WERI-Rb-1 (cell line): Measurements from ENCODE around the gene SLC13A1.

ENCODE experiments used
- DNase-seq: peaks from one replicate; pipeline ENCODE4 v3.0.0-alpha.2; 2020
- H3K27ac ChIP-seq: fragments of 250-450 bp; sonication (Bioruptor Pico); 2 replicates; pipeline ENCODE4 v1.5.1; 2020; ENCODE audit warnings: mild to moderate bottlenecking, moderate library complexity
- H3K27me3 ChIP-seq: fragments of 250-450 bp; sonication (Bioruptor Pico); 2 replicates; pipeline ENCODE4 v1.5.1; 2021; ENCODE audit warnings: mild to moderate bottlenecking, low read depth, moderate library complexity; ENCODE audit not compliant: insufficient read depth, severe bottlenecking
- H3K36me3 ChIP-seq: fragments of 250-450 bp; sonication (Bioruptor Pico); 2 replicates; pipeline ENCODE4 v1.5.1; 2020; ENCODE audit warnings: mild to moderate bottlenecking, moderate library complexity
- H3K4me3 ChIP-seq: 2 replicates; pipeline ENCODE4 v1.5.1; 2011; ENCODE audit warnings: low read depth, mild to moderate bottlenecking, control low read depth, low read length
- H3K9me3 ChIP-seq: fragments of 250-450 bp; sonication (Bioruptor Pico); 2 replicates; pipeline ENCODE4 v1.5.1; 2021; ENCODE audit warnings: mild to moderate bottlenecking, moderate library complexity; ENCODE audit not compliant: severe bottlenecking
- CTCF ChIP-seq: IDR thresholded peaks from 2 replicates; pipeline ENCODE4 v1.5.1; 2011; ENCODE audit warnings: low read depth, mild to moderate bottlenecking, control low read depth, inconsistent platforms, low read length

SLC13A1 gene

GRCh38 chr7:123216825-123217224 lies 17.1 kb upstream of the SLC13A1 start:
- H3K36me3 ChIP-seq: no peaks in the 10 kb centered on the region

DNA sequence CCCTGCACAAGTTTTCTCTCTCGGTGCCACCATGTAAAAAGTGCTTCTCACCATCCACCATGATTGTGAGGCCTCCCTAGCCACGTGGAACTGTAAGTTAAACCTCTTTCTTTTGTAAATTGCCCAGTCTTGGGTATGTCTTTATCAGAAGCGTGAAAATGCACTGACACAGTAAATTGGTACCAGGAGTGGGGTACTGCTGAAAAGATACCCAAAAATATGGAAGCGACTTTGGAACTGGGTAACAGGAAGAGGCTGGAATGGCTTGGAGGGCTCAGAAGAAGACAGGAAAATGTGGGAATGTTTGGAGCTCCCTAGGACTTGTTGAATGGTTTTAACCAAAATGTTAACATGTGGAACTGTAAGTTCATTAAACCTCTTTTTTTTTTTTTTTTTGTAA lies 15.6 kb upstream of the SLC13A1 start:
- Histone ChIP-seq H3K9me3 (no peaks in the 10 kb centered on the region), H3K27me3 (no peaks in the 10 kb centered on the region), H3K36me3 (no peaks in the 10 kb centered on the region), H3K27ac (no peak overlapping the region), H3K4me3 (no peak overlapping the region)
- TF ChIP-seq CTCF: no peak
- DNase-seq: no peak

More at GRCh38 chr7:123216825-123217224, 17.1 kb upstream of the SLC13A1 start:
- no peaks in the 10 kb centered on the region for H3K27me3 ChIP-seq
- TF ChIP-seq CTCF: no peak
- H3K27ac ChIP-seq: no peak overlapping the region
- DNase-seq: no peak
- no peaks in the 10 kb centered on the region for H3K9me3 ChIP-seq
- H3K4me3 ChIP-seq: no peak overlapping the region

GRCh38 chr7:123211545-123211944 lies 11.8 kb upstream of the SLC13A1 start:
- Histone ChIP-seq H3K27ac (no peak overlapping the region), H3K27me3 (no peaks in the 10 kb centered on the region), H3K9me3 (no peaks in the 10 kb centered on the region), H3K4me3 (no peak overlapping the region), H3K36me3 (no peaks in the 10 kb centered on the region)
- no peak for TF ChIP-seq CTCF
- DNase-seq: no peak

- Histone ChIP-seq H3K36me3 (no peaks in the 10 kb centered on the region), H3K27me3 (no peaks in the 10 kb centered on the region), H3K27ac (no peak overlapping the region), H3K9me3 (no peaks in the 10 kb centered on the region), H3K4me3 (no peak overlapping the region)
- TF ChIP-seq CTCF: no peak
- DNase-seq: no peak
Observed at GRCh38 chr7:123210986-123211385, 11.2 kb upstream of the SLC13A1 start.

DNA sequence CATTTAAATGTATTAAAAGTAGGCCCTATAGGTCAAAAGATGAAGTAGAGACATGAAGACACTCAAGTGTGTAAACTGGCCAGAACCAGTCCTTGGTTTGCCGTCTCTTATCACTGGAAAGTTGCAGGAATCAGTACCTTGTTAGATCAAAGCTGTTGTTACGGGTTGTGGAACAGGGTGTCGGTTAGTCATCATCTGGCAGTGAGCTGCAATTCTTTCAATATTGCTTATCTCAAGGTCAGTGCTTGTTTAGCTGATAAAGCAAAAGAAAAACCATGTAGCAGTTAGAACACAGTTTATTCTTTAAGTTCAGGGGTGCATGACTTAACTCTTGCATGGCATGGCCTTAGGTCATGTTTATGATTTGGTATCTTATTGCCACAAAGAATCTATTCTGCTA lies 10.0 kb upstream of the SLC13A1 start:
- TF ChIP-seq CTCF: no peak
- no peak for DNase-seq
- Histone ChIP-seq H3K27ac (no peak overlapping the region), H3K9me3 (no peaks in the 10 kb centered on the region), H3K4me3 (no peak overlapping the region), H3K36me3 (no peaks in the 10 kb centered on the region), H3K27me3 (no peaks in the 10 kb centered on the region)

- Histone ChIP-seq H3K27ac (no peak overlapping the region), H3K27me3 (no peaks in the 10 kb centered on the region), H3K36me3 (no peaks in the 10 kb centered on the region), H3K4me3 (no peak overlapping the region), H3K9me3 (no peaks in the 10 kb centered on the region)
- TF ChIP-seq CTCF: peak; percentile 56; the same call in 1 of the 2 replicates
- DNase-seq: peak; percentile 17
Observed at GRCh38 chr7:123208793-123209192, 9.0 kb upstream of the SLC13A1 start.
